ENCODE measurements around the gene KIRREL3.

KIRREL3 gene

GRCh38 chr11:126410649-126411048, 589.9 kb downstream of the KIRREL3 start:
- H3K4me3 ChIP-seq (replicated peaks; ENCODE audit: insufficient read depth, low read length), result no peak overlapping the region
- no peak for DNase-seq (ENCODE audit: low read depth in 1 of 2, low spot score in 1 of 2)
- no peak for TF ChIP-seq SPI1 (IDR thresholded peaks at IDR 0.05; ENCODE audit: borderline replicate concordance, low read depth)
- no peak for TF ChIP-seq POLR2AphosphoS5 (IDR thresholded peaks at IDR 0.05; ENCODE audit: low read depth)
- no peak for TF ChIP-seq CTCF (IDR thresholded peaks at IDR 0.05; ENCODE audit: insufficient read depth, low read length)
- no peak for TF ChIP-seq GABPA (IDR thresholded peaks at IDR 0.05; ENCODE audit: low read depth)
- TF ChIP-seq REST (IDR thresholded peaks at IDR 0.05; ENCODE audit: insufficient replicate concordance, low read depth), result no peak
- no peaks in the 10 kb centered on the region for H3K27me3 ChIP-seq (ENCODE audit: insufficient read depth, poor library complexity, severe bottlenecking)
- H3K27ac ChIP-seq (replicated peaks), result no peak overlapping the region

- no peak for TF ChIP-seq SPI1 (IDR thresholded peaks at IDR 0.05; ENCODE audit: borderline replicate concordance, low read depth)
- TF ChIP-seq POLR2AphosphoS5 (IDR thresholded peaks at IDR 0.05; ENCODE audit: low read depth), result no peak
- no peak for TF ChIP-seq GABPA (IDR thresholded peaks at IDR 0.05; ENCODE audit: low read depth)
- no peak for TF ChIP-seq REST (IDR thresholded peaks at IDR 0.05; ENCODE audit: insufficient replicate concordance, low read depth)
- no peak for TF ChIP-seq CTCF (IDR thresholded peaks at IDR 0.05; ENCODE audit: insufficient read depth, low read length)
- DNase-seq (ENCODE audit: low read depth in 1 of 2, low spot score in 1 of 2), result no peak
- no peak overlapping the region for H3K4me3 ChIP-seq (replicated peaks; ENCODE audit: insufficient read depth, low read length)
- no peak overlapping the region for H3K27ac ChIP-seq (replicated peaks)
- no peaks in the 10 kb centered on the region for H3K27me3 ChIP-seq (ENCODE audit: insufficient read depth, poor library complexity, severe bottlenecking)
Observed at GRCh38 chr11:126409620-126409985, 591.0 kb downstream of the KIRREL3 start.

GRCh38 chr11:126408901-126409619, 591.5 kb downstream of the KIRREL3 start:
- no peak for DNase-seq (ENCODE audit: low read depth in 1 of 2, low spot score in 1 of 2)
- TF ChIP-seq GABPA (IDR thresholded peaks at IDR 0.05; ENCODE audit: low read depth) (no peak), CTCF (IDR thresholded peaks at IDR 0.05; ENCODE audit: insufficient read depth, low read length) (no peak), REST (IDR thresholded peaks at IDR 0.05; ENCODE audit: insufficient replicate concordance, low read depth) (no peak), POLR2AphosphoS5 (IDR thresholded peaks at IDR 0.05; ENCODE audit: low read depth) (no peak), SPI1 (IDR thresholded peaks at IDR 0.05; ENCODE audit: borderline replicate concordance, low read depth) (no peak)
- Histone ChIP-seq H3K4me3 (replicated peaks; ENCODE audit: insufficient read depth, low read length) (no peak overlapping the region), H3K27ac (replicated peaks) (no peak overlapping the region), H3K27me3 (ENCODE audit: insufficient read depth, poor library complexity, severe bottlenecking) (no peaks in the 10 kb centered on the region)

All from HL-60 (cell line).